ENCODE measurements around the gene ING3. TPM values are rescaled to one million over a fixed set of nuclear protein-coding genes. Genes with fewer than 3 reads are reported as not detected.

The ING3 gene
- total RNA-seq, 1 experiment from 2014 or later: 23.1 TPM

GRCh38 chr7:120939345-120939744 is 11.2 kb upstream of the ING3 start:
- Histone ChIP-seq H2BK20ac (ENCODE audit: low read depth, low read length, poor library complexity, severe bottlenecking) (no peak overlapping the region), H4K91ac (ENCODE audit: insufficient read length, low read depth, low read length) (no peak overlapping the region), H3K18ac (ENCODE audit: insufficient read length, low read depth, low read length) (no peak overlapping the region), H3K79me2 (ENCODE audit: insufficient read depth, low read length) (no peaks in the 10 kb centered on the region), H3K4me2 (ENCODE audit: insufficient read depth, insufficient read length, low read length) (no peak overlapping the region), H2BK5ac (ENCODE audit: insufficient read length, low read length) (no peak overlapping the region), H3K9me3 (ENCODE audit: control insufficient read depth, low read depth, low read length) (no peaks in the 10 kb centered on the region), H2BK120ac (ENCODE audit: low read depth, low read length, poor library complexity, severe bottlenecking) (no peak overlapping the region), H3K4me1 (ENCODE audit: insufficient read depth, low read length) (no peaks in the 10 kb centered on the region), H2AK5ac (ENCODE audit: insufficient read length, low read length) (no peak overlapping the region), H4K5ac (ENCODE audit: insufficient read length, low read depth, low read length) (no peak overlapping the region), H2AFZ (ENCODE audit: low read length) (no peak overlapping the region), H3K9ac (ENCODE audit: extremely low read depth, insufficient read length, low read length) (no peak overlapping the region), H3K27me3 (ENCODE audit: insufficient read depth, low read length) (no peaks in the 10 kb centered on the region; the same call in 1 of the 2 replicates), H3K27ac (ENCODE audit: insufficient read length, low read depth, low read length) (no peak overlapping the region), H3K56ac (ENCODE audit: insufficient read length, low read depth, low read length) (no peak overlapping the region), H3K4ac (ENCODE audit: low read depth, low read length) (no peak overlapping the region), H3T11ph (ENCODE audit: low read length) (no peak overlapping the region), H4K20me1 (ENCODE audit: control insufficient read depth, insufficient read depth, insufficient read length) (no peaks in the 10 kb centered on the region), H4K8ac (replicated peaks; ENCODE audit: insufficient read length, low read depth, low read length) (no peak overlapping the region), H3K14ac (ENCODE audit: insufficient read depth, low read length) (no peak overlapping the region), H2BK15ac (ENCODE audit: low read depth, low read length) (no peak overlapping the region), H3K23me2 (ENCODE audit: insufficient read length, low read depth, low read length, poor library complexity, severe bottlenecking) (no peaks in the 10 kb centered on the region), H3K23ac (ENCODE audit: insufficient read length, low read depth, low read length) (no peak overlapping the region), H2BK12ac (ENCODE audit: insufficient read length, low read depth, low read length) (no peak overlapping the region), H3K79me1 (ENCODE audit: insufficient read depth, low read depth, low read length, poor library complexity, severe bottlenecking) (no peaks in the 10 kb centered on the region)
- no peak for TF ChIP-seq CTCF (conservative IDR thresholded peaks at IDR 0.05)
- Mint-ChIP-seq H3K4me3 (no peak overlapping the region), H3K27ac (no peak overlapping the region), H3K4me1 (no peaks in the 10 kb centered on the region), H3K27me3 (ENCODE audit: low read depth) (no peaks in the 10 kb centered on the region), H3K9me3 (no peaks in the 10 kb centered on the region), H3K36me3 (ENCODE audit: insufficient read depth in 1 of 3, low read depth in 3 of 3) (no peaks in the 10 kb centered on the region)
- WGBS (ENCODE audit: extremely low coverage, insufficient read length, low lambda C conversion rate): no CpG with 5 or more reads among the region's 3 CpGs
- DNase-seq: no peak
